Panc1 (cell line): Measurements from ENCODE around the gene ZFP62. TPM values are rescaled to one million over a fixed set of nuclear protein-coding genes. Genes with fewer than 3 reads are reported as not detected.

Experiments used
- ATAC-seq: fragments of 200-7000 bp; cut with Tn5 transposase; 2 replicates; pipeline ENCODE4 v1.9.1; 2020; ENCODE audit warnings: mild to moderate bottlenecking, moderate library complexity
- BruUV-seq: library from RNA; stranded (reverse); fragments of 400-500 nt; replicated peaks from 2 replicates; lab custom pipeline; 2021; lab: Mats Ljungman, UMichigan
- CTCF ChIA-PET: fragments of 300-600 bp; sonication (Branson Sonifier 250); formaldehyde crosslinking; loops from one replicate; lab custom pipeline; 2022; ENCODE audit warnings: antibody characterized with exemption; lab: Charles Lee
- POLR2A ChIA-PET: fragments of 300-600 bp; sonication (Branson Sonifier 250); formaldehyde crosslinking; loops from one replicate; lab custom pipeline; 2022; ENCODE audit warnings: antibody characterized with exemption; lab: Charles Lee
- DNase-seq: peaks from one replicate; pipeline ENCODE4 v3.0.0-alpha.2; 2010; ENCODE audit warnings: low read depth, low spot score
- H3K27ac ChIP-seq: 2 replicates; pipeline ENCODE4 v1.5.1; 2011; ENCODE audit warnings: mild to moderate bottlenecking, low read length, inconsistent platforms
- H3K27me3 ChIP-seq: fragments of 200-500 bp; sonication (Bioruptor generic); 2 replicates; pipeline ENCODE4 v1.6.0; 2014; ENCODE audit warnings: low read length, inconsistent platforms; ENCODE audit not compliant: control insufficient read depth, insufficient read depth
- H3K36me3 ChIP-seq: fragments of 200-500 bp; sonication (Bioruptor generic); 2 replicates; pipeline ENCODE4 v1.5.1; 2014; ENCODE audit warnings: inconsistent platforms, mild to moderate bottlenecking, low read length, moderate library complexity; ENCODE audit not compliant: control insufficient read depth, insufficient read depth
- H3K4me1 ChIP-seq: 2 replicates; pipeline ENCODE4 v1.5.1; 2011; ENCODE audit warnings: inconsistent platforms, mild to moderate bottlenecking, low read length, moderate library complexity; ENCODE audit not compliant: control insufficient read depth, insufficient read depth
- H3K4me3 ChIP-seq, 2 experiments: 2 replicates each; pipeline ENCODE4 v1.5.1; 2011 to 2012; ENCODE audit warnings: low read depth in 2 of 2, low read length in 2 of 2, mild to moderate bottlenecking in 2 of 2, inconsistent platforms in 1 of 2, moderate library complexity in 1 of 2
- H3K9me3 ChIP-seq: fragments of 200-500 bp; sonication (Bioruptor generic); 2 replicates; pipeline ENCODE4 v1.5.1; 2014; ENCODE audit warnings: low read depth, mild to moderate bottlenecking, inconsistent platforms, low read length, moderate library complexity; ENCODE audit not compliant: control insufficient read depth, insufficient read depth
- CTCF ChIP-seq: fragments of 450-650 bp; IDR thresholded peaks from 2 replicates; pipeline ENCODE4 v1.5.1; 2017; ENCODE audit warnings: mild to moderate bottlenecking
- POLR2AphosphoS5 ChIP-seq: IDR thresholded peaks from 2 replicates; pipeline ENCODE4 v1.6.1; 2012; ENCODE audit warnings: mild to moderate bottlenecking, low read depth, low read length, moderate library complexity
- REST ChIP-seq, 2 experiments: IDR thresholded peaks; 2 replicates each; pipeline ENCODE4 v1.6.1; 2011 to 2012; ENCODE audit warnings: low read depth in 2 of 2, control low read depth in 1 of 2, low read length in 1 of 2, mild to moderate bottlenecking in 1 of 2, moderate library complexity in 1 of 2; ENCODE audit not compliant: insufficient read depth in 1 of 2
- SIN3A ChIP-seq: IDR thresholded peaks from 2 replicates; pipeline ENCODE4 v1.6.1; 2012; ENCODE audit warnings: low read depth, mild to moderate bottlenecking, low read length, moderate library complexity, borderline replicate concordance; ENCODE audit not compliant: insufficient read depth
- TCF7L2 ChIP-seq: IDR thresholded peaks from 2 replicates; pipeline ENCODE4 v1.6.1; 2011; ENCODE audit warnings: mild to moderate bottlenecking, low read depth, low read length, inconsistent platforms
- in situ Hi-C: cut with HindIII; loops from 2 replicates; pipeline ENCODE4 v1.10.0; 2016; ENCODE audit warnings: low sequenced_read_pairs, low pct_unique_long_range_greater_than_20kb
- intact Hi-C: fragments of 100-400 bp; cut with micrococcal nuclease; formaldehyde crosslinking; loops from one replicate; pipeline ENCODE4 v1.10.0; 2022; ENCODE audit not compliant: unreplicated experiment
- total RNA-seq: library from RNA; stranded (reverse); gene quantifications from one replicate; pipeline ENCODE4 v1.2.1, GENCODE V29; 2021; ENCODE audit not compliant: unreplicated experiment

ZFP62 gene
- total RNA-seq, 1 experiment from 2014 or later: 17.8 TPM

GRCh38 chr5:180823940-180824629 is 37.0 kb downstream of the ZFP62 start:
- DNase-seq (no peak), ATAC-seq (no peak)
- TF ChIP-seq TCF7L2 (no peak), SIN3A (no peak)
- Histone ChIP-seq H3K4me1 (no peaks in the 10 kb centered on the region; the same call in 1 of the 2 replicates), H3K27me3 (no peaks in the 10 kb centered on the region), H3K27ac (no peak overlapping the region), H3K36me3 (no peaks in the 10 kb centered on the region), H3K9me3 (no peaks in the 10 kb centered on the region), H3K4me3 (no peak overlapping the region)
- no TSS peak for BruUV-seq
- ChIA-PET POLR2A (no interaction called here), CTCF (no interaction called here)
- intact Hi-C loops: no loop called here
- in situ Hi-C loops: no loop called here

GRCh38 chr5:180823346-180823745 is 37.7 kb downstream of the ZFP62 start:
- in situ Hi-C loops (no loop called here), intact Hi-C loops (no loop called here)
- no peak for ATAC-seq
- Histone ChIP-seq H3K36me3 (no peaks in the 10 kb centered on the region), H3K27ac (no peak overlapping the region), H3K9me3 (no peaks in the 10 kb centered on the region), H3K27me3 (no peaks in the 10 kb centered on the region), H3K4me3 (no peak overlapping the region), H3K4me1 (peaks cover 2% of the 10 kb centered on the region)
- ChIA-PET POLR2A (no interaction called here), CTCF (no interaction called here)
- TF ChIP-seq SIN3A: no peak
- TF ChIP-seq POLR2AphosphoS5: no peak
- TF ChIP-seq REST (IDR thresholded peaks at IDR 0.05; ENCODE audit: insufficient read depth in 1 of 2, low read depth in 2 of 2, low read length in 1 of 2): no peak
- TF ChIP-seq TCF7L2: no peak
- no peak for TF ChIP-seq CTCF
- BruUV-seq: no TSS peak
- no peak for DNase-seq

GRCh38 chr5:180821538-180821937 is 39.5 kb downstream of the ZFP62 start:
- H3K36me3 ChIP-seq: no peaks in the 10 kb centered on the region
- BruUV-seq: no TSS peak
- no peaks in the 10 kb centered on the region for H3K9me3 ChIP-seq
- TF ChIP-seq TCF7L2 (no peak), CTCF (no peak)
- H3K27me3 ChIP-seq: no peaks in the 10 kb centered on the region
- no peak overlapping the region for H3K27ac ChIP-seq
- ChIA-PET POLR2A (no interaction called here), CTCF (no interaction called here)
- ATAC-seq (no peak), DNase-seq (no peak)
- in situ Hi-C loops: no loop called here
- H3K4me1 ChIP-seq: peaks cover 8% of the 10 kb centered on the region
- no peak overlapping the region for H3K4me3 ChIP-seq
- intact Hi-C loops: no loop called here
